Measurements from ENCODE around the gene CCM2.

CCM2 gene

DNA sequence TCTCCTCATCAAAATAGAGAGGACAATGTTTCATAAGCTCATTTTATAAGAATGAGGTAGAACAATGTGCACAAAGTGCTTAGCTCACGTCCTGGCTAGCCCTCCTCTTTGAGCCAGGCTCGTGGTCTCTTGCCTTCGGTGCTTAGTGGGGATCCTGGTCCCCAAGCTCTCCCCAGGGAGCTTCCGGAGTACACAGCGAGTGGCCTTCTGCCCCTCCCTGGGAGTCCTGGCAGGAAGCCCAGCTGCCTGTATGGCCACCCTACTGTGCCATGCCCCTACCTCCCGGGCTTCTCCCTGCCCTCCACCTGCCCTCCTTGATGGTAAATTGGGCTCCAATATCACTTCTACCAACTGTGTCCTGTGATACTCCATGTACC is 22.1 kb upstream of the CCM2 start:
- Histone ChIP-seq H3K4me1 (no peaks in the 10 kb centered on the region), H3K27ac (no peak overlapping the region), H3K27me3 (no peaks in the 10 kb centered on the region), H3K4me3 (no peak overlapping the region), H3K9me3 (no peaks in the 10 kb centered on the region), H3K36me3 (peaks cover 4 to 76% (median 20%) of the 10 kb centered on the region in 3 donors)
- no peak for TF ChIP-seq CTCF (IDR thresholded peaks at IDR 0.05)
- intact Hi-C loops (cut with DNase I; ENCODE audit: low total_unique reads), result no loop called here
- no peak for DNase-seq

GRCh38 chr7:44978511-44979366 is 21.3 kb upstream of the CCM2 start, which contains the start of gene MYO1G:
MYO1G (minus strand) TSS chr7:44979015; CDS start chr7:44978961, 54 bp downstream.
- Histone ChIP-seq H3K9me3 (no peaks in the 10 kb centered on the region), H3K27me3 (no peaks in the 10 kb centered on the region), H3K27ac (no peak within 1 kb of the TSS), H3K36me3 (peaks cover 12 to 84% (median 27%) of the 10 kb centered on the region in 3 donors), H3K4me3 (no peak within 1 kb of the TSS), H3K4me1 (no peaks in the 10 kb centered on the region)
- no peak for TF ChIP-seq CTCF (IDR thresholded peaks at IDR 0.05)
- no peak for DNase-seq
- intact Hi-C loops (cut with DNase I; ENCODE audit: low total_unique reads), result no loop called here

DNA sequence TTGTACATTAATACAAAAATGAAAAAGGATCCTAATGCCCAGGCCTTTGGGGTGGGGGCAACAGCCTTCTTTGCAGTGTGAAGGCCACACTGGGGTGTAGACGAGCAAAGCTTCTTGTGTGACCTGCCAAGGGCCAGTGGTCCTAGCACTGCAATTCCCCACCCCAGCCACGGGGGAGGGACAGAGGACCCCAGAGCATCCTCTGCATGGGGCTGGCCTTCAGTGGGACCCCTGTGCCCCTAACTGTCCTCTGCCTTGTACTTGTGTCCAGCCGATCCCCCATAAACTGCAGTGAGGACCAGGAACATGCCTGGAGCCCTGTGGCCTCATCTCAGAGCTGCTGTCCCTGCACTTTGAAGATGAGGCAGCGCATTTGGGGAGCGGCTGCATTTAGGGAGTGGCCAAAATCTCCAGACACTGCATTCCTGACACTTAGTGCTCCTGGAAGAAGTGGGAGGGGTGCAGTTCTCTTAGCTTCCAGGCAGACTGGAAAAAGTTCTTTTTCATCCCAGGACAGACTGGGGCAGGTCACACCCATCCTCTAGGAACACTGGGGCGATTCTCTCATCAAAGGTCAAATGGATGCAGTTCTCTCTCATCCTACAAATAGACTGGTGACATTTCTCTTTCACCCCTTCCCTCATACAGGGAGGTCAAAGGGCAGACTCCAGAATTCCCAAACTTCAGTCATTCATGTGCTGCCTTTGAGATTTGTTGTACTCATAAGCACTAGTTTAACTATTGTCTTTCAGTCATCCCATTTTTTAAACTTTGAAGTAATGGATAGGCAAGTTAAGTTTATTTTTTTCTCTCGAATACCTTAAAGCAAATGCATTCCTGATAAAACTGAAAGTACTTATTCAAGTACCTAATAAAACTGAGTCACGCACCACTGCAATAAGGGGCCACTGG is 20.3 kb upstream of the CCM2 start:
- H3K27me3 ChIP-seq, result no peaks in the 10 kb centered on the region
- no peak for TF ChIP-seq CTCF (IDR thresholded peaks at IDR 0.05)
- peaks cover 17 to 90% (median 37%) of the 10 kb centered on the region in 3 donors for H3K36me3 ChIP-seq
- no peak overlapping the region for H3K27ac ChIP-seq
- H3K9me3 ChIP-seq, result no peaks in the 10 kb centered on the region
- intact Hi-C loops (cut with DNase I; ENCODE audit: low total_unique reads), result loop anchor here (10.0 kb wide), 1 partner anchor 375 kb away; the partner anchor contains the start of gene OGDH
- H3K4me3 ChIP-seq, result no peak overlapping the region
- H3K4me1 ChIP-seq, result no peaks in the 10 kb centered on the region
- no peak for DNase-seq

- DNase-seq, result peak in 1 of 2 donors; percentile 43
- Histone ChIP-seq H3K9me3 (no peaks in the 10 kb centered on the region), H3K27ac (no peak overlapping the region), H3K4me3 (no peak overlapping the region), H3K4me1 (peaks cover 0 to 7% (median 6%) of the 10 kb centered on the region in 4 donors), H3K27me3 (no peaks in the 10 kb centered on the region), H3K36me3 (peaks cover 17 to 89% (median 41%) of the 10 kb centered on the region in 3 donors)
- intact Hi-C loops (cut with DNase I; ENCODE audit: low total_unique reads), result loop anchor here (10.0 kb wide), 1 partner anchor 376 kb away; the partner anchor contains the start of gene OGDH
- no peak for TF ChIP-seq CTCF (IDR thresholded peaks at IDR 0.05)
Observed at GRCh38 chr7:44980393-44981034, 19.5 kb upstream of the CCM2 start.

- Histone ChIP-seq H3K27ac (no peak overlapping the region), H3K4me3 (no peak overlapping the region), H3K4me1 (peaks cover 0 to 13% (median 12%) of the 10 kb centered on the region in 4 donors), H3K36me3 (peaks cover 17 to 83% (median 41%) of the 10 kb centered on the region in 3 donors), H3K27me3 (no peaks in the 10 kb centered on the region), H3K9me3 (no peaks in the 10 kb centered on the region)
- TF ChIP-seq CTCF (IDR thresholded peaks at IDR 0.05), result no peak
- intact Hi-C loops (cut with DNase I; ENCODE audit: low total_unique reads), result loop anchor here (10.0 kb wide), 1 partner anchor 376 kb away; the partner anchor contains the start of gene OGDH
- DNase-seq, result no peak
Observed at GRCh38 chr7:44981035-44981706, 18.8 kb upstream of the CCM2 start.

Data from tibial artery (tissue), 4 donors.